ENCODE measurements around the gene GCAT.

DNA sequence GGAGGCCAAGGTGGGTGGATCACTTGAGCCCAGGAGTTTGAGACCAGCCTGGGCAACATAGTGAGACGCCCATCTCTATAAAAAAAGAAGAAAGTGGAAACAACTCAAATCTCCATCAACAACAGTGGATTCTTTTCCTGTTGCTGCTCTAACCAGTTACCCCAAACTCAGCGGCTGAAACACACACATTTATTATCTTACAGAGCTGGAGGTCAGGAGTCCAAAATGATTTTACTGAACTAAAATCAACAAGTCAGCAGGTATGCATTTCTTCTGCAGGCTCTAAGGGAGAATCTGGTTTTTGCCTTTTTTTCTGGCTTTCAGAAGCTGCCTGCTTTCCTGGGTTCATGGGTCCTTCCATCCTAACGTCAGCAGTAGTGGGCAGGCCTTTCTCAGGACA lies 11.7 kb upstream of the GCAT start:
- TF ChIP-seq, protein P1, sequence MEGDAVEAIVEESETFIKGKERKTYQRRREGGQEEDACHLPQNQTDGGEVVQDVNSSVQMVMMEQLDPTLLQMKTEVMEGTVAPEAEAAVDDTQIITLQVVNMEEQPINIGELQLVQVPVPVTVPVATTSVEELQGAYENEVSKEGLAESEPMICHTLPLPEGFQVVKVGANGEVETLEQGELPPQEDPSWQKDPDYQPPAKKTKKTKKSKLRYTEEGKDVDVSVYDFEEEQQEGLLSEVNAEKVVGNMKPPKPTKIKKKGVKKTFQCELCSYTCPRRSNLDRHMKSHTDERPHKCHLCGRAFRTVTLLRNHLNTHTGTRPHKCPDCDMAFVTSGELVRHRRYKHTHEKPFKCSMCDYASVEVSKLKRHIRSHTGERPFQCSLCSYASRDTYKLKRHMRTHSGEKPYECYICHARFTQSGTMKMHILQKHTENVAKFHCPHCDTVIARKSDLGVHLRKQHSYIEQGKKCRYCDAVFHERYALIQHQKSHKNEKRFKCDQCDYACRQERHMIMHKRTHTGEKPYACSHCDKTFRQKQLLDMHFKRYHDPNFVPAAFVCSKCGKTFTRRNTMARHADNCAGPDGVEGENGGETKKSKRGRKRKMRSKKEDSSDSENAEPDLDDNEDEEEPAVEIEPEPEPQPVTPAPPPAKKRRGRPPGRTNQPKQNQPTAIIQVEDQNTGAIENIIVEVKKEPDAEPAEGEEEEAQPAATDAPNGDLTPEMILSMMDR (IDR thresholded peaks at IDR 0.05; ENCODE audit: low read depth, low read length, missing input control) = no peak
- no peak for TF ChIP-seq YY1 (IDR thresholded peaks at IDR 0.05)
- no peak for TF ChIP-seq MAX (IDR thresholded peaks at IDR 0.05)
- no peak for TF ChIP-seq TAF1 (conservative IDR thresholded peaks at IDR 0.05)
- TF ChIP-seq RXRA (IDR thresholded peaks at IDR 0.05) = no peak
- TF ChIP-seq, protein P2, sequence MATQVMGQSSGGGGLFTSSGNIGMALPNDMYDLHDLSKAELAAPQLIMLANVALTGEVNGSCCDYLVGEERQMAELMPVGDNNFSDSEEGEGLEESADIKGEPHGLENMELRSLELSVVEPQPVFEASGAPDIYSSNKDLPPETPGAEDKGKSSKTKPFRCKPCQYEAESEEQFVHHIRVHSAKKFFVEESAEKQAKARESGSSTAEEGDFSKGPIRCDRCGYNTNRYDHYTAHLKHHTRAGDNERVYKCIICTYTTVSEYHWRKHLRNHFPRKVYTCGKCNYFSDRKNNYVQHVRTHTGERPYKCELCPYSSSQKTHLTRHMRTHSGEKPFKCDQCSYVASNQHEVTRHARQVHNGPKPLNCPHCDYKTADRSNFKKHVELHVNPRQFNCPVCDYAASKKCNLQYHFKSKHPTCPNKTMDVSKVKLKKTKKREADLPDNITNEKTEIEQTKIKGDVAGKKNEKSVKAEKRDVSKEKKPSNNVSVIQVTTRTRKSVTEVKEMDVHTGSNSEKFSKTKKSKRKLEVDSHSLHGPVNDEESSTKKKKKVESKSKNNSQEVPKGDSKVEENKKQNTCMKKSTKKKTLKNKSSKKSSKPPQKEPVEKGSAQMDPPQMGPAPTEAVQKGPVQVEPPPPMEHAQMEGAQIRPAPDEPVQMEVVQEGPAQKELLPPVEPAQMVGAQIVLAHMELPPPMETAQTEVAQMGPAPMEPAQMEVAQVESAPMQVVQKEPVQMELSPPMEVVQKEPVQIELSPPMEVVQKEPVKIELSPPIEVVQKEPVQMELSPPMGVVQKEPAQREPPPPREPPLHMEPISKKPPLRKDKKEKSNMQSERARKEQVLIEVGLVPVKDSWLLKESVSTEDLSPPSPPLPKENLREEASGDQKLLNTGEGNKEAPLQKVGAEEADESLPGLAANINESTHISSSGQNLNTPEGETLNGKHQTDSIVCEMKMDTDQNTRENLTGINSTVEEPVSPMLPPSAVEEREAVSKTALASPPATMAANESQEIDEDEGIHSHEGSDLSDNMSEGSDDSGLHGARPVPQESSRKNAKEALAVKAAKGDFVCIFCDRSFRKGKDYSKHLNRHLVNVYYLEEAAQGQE (IDR thresholded peaks at IDR 0.05) = no peak
- TF ChIP-seq FOXA1 (IDR thresholded peaks at IDR 0.05) = no peak
- TF ChIP-seq GABPA (IDR thresholded peaks at IDR 0.05 in 1 of 2, conservative IDR thresholded peaks at IDR 0.05 in 1 of 2) = no peak
- no peak for TF ChIP-seq SP1 (IDR thresholded peaks at IDR 0.05)
- TF ChIP-seq, protein P3, sequence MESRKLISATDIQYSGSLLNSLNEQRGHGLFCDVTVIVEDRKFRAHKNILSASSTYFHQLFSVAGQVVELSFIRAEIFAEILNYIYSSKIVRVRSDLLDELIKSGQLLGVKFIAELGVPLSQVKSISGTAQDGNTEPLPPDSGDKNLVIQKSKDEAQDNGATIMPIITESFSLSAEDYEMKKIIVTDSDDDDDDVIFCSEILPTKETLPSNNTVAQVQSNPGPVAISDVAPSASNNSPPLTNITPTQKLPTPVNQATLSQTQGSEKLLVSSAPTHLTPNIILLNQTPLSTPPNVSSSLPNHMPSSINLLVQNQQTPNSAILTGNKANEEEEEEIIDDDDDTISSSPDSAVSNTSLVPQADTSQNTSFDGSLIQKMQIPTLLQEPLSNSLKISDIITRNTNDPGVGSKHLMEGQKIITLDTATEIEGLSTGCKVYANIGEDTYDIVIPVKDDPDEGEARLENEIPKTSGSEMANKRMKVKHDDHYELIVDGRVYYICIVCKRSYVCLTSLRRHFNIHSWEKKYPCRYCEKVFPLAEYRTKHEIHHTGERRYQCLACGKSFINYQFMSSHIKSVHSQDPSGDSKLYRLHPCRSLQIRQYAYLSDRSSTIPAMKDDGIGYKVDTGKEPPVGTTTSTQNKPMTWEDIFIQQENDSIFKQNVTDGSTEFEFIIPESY (IDR thresholded peaks at IDR 0.05) = no peak
- no peak for TF ChIP-seq RAD21 (IDR thresholded peaks at IDR 0.05)
